GM18505 (cell line): Measurements from ENCODE around the gene CC2D2B.
"Not testable (repeated sequence)": the region's sequence is repeated elsewhere in the genome, so short reads cannot be mapped to it uniquely, and the experiment has no call there.

Experiments used
- ATAC-seq: cut with Tn5 transposase; IDR thresholded peaks from one replicate; pipeline ENCODE4 v1.9.1; 2021; ENCODE audit not compliant: unreplicated experiment
- POLR2A ChIP-seq: IDR thresholded peaks from 4 replicates; pipeline ENCODE4 v1.6.1; 2011; ENCODE audit warnings: borderline replicate concordance; ENCODE audit not compliant: insufficient read depth, insufficient read length; ENCODE audit errors: extremely low read depth

Gene CC2D2B

GRCh38 chr10:95935429-95935828 lies 27.7 kb downstream of the CC2D2B start:
- ATAC-seq: no peak
- TF ChIP-seq POLR2A: no peak

- ATAC-seq: no peak
- TF ChIP-seq POLR2A: no peak
Measured at GRCh38 chr10:95941115-95941514, 33.3 kb downstream of the CC2D2B start.

DNA sequence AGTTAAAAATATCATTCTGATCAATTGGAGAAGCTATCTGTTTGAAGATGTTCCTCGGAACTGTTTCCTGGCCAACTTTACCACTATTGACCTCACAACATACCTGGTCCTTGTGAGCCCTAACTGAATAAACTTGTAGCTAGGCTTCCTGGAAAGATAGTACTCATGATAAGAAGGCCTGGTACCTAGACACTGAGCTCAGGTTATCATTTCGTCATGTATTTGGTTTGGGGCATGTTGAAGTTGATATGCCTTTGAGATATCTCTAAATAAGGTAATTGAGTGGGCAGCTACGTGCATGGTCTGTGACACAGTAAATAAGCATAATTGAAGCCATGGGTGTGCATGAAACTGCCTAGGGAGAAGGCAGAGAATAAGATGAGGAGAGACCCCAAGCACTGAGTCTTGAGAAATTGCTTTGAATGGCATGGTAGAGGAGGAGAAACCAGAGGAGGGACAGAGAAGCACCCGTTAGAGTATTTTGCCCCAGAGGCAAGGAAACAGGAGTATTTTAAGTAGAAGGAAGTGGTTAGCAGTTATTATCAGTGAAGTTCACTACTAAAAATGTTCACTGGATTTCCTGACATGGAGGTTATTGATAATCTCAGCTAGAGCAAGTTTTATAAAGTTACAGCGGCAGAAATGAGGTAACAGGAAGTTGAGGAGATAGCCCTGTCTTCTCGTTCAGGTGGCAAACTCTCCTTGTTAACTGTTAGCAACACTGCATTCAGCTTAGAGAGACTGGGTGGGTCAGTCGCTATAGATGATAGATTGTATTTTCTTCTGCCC lies 55.6 kb downstream of the CC2D2B start:
- peak; percentile 23 for TF ChIP-seq POLR2A
- no peak for ATAC-seq

DNA sequence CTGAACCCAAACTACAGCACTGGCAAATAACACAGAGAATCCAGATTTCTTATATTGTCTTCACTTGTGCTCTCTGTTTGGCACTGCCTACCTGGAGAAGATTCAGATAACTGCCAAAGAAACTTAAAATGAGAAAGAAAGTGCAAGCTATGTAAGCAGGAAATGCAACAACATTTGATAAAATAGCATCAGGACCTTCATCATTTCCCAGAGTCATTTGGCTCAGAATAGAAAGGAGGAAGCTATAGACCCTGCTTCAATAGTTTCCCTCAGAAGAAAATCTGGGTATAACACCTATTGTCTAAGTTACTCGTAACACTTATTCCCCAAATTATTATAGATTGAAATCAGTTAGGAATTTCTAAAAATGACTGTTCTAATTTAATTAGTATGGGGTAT lies 56.2 kb downstream of the CC2D2B start:
- no peak for TF ChIP-seq POLR2A
- no peak for ATAC-seq

DNA sequence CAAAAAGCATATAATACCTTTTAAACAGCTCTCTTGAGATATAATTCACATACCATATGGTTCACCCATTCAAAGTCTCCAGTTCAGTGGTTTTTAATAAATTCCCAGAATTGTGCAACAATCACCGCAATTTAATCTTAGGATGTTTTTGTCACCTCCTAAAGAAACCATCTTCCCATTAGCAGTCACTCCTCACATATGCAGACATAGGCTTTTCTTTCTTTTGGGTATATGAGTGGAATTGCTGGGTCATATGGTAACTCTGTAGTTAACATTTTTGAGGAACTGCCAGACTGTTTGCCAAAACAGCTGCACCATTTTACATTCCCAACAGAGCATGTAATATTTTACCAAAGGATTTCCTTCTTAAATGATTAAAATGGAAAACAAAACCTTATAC lies 57.0 kb downstream of the CC2D2B start:
- ATAC-seq: no peak
- no peak for TF ChIP-seq POLR2A

DNA sequence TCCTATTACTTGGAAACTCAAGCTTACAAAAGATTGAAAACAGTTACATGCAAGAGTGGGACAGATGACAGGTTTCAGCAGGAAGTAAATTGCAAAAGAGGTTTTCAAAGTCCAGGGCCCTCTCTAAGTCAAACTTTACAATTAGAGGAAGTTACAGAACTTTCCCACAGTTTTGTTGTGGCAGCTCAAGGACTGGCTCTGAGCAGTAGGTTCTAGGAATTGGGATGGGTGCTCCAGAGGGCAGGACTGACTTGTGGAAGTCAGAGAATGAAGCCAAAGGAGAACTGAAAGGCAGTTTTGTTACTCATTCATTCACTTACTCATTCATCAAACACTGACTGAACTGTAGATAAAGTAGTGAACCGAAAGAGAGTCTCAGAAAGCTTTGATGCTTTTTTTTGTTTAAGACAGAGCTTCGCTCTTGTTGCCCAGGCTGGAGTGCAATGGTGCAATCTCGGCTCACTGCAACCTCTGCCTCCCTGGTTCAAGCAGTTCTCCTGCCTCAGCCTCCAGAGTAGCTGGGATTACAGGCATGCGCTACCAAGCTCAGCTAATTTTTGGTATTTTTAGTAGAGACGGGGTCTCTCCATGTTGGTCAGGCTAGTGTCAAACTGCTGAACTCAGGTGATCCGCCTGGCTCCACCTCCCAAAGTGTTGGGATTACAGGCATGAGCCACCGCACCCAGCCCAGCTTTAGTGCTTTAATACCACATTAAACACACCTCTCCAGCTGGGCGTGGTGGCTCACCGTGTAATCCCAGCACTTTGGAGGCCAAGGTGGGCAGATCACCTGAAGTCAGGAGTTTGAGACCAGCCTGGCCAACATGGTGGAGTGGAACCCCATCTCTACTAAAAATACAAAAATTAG lies 68.8 kb downstream of the CC2D2B start:
- no peak for TF ChIP-seq POLR2A
- ATAC-seq: no peak

DNA sequence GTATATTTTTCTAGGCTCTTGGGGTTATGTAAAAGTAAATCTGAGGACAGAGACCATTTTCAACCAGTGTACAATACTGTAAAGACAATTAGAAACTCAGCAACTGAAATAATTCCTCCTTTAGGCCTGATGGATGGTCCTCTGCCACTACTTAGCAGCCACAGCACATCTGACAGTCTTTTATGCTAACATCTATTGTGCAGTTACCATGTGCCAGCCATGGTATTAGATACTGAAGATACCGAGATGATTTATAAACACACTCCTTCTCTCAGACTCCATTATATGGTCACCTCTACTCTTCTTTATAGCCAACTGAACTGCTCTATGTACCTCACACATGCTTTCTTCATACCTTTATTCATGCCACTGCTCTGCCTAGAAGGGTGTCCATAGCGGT lies 74.4 kb downstream of the CC2D2B start:
- ATAC-seq: no peak
- TF ChIP-seq POLR2A: no peak

DNA sequence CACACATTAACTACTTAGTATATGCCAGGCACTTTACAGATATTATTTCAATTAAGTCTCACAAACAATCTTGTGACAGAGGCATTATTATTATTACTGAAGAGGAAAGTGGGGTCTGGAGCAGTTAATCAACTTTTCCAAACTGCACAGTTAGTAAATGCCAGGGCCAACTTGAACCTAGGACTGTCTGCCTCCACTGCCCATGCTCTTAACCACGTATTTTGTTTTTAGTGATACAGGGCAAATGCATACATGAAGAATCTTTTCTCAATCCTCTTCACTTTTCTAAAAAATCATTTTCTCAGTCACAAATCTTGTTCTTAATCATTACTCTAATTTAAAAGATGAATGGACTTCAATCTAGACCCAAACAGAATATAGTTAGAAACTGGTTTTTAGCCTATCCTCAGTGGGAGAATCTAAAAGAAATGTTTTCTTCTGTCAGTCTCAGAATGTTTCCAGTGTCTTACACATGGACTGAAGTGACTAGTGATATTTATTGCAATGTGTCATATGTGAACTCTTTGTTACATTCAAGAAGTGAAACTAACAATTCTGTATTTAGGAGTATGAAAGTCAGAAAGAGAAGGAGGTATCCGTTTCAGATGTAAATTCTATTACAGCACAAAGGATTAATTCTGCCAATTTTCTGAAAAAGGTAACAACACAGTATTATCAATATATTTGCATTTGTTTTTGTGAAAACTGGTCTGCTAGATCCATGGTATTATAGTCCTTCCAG lies 80.1 kb downstream of the CC2D2B start:
- TF ChIP-seq POLR2A: no peak
- ATAC-seq: peak; percentile 86

- no peak for TF ChIP-seq POLR2A
- ATAC-seq: no peak
Measured at GRCh38 chr10:95988702-95989101, 80.9 kb downstream of the CC2D2B start.

DNA sequence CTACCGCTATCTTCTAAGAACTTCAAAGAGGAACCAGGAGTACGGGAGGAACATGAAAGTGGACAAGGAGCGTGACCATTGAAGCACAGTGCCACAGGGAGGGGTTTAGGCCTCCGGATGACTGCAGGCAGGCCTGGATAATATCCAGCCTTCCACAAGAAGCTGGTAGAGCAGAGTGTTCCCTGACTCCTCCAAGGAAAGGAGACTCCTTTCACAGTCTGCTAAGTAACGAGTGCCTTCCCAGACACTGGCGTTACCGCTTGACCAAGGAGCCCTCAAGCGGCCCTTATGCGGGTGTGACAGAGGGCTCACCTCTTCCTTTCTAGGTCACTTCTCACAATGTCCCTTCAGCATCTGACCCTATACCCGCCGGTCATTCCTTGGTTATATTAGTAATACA lies 86.6 kb downstream of the CC2D2B start:
- not testable (repeated sequence) for ATAC-seq

DNA sequence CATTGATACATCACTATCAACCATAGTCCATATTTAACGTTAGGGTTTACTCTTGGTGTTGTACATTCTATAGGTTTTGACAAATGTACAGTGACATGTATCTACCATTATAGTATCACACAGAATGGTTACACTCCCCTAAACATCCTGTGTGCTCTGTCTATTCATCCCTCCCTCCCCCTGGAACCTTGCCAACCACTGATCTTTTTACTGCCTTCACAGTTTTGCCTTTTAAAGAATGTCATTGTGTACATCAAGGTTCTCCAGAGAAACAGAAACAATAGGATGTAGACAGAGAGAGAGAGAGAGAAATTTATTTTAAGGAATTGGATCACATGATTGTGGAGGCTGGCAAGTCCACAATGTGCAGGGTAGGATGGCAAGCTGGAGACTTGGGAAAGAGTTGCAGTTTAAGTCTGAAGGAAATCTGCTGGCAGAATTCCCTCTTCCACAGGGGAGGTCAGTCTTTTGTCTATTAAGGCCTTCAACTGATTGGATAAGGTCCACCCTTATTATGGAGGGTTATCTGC lies 90.5 kb downstream of the CC2D2B start:
- ATAC-seq: no peak
- TF ChIP-seq POLR2A: no peak

GRCh38 chr10:96013956-96014355 lies 106.2 kb downstream of the CC2D2B start:
- no peak for TF ChIP-seq POLR2A
- no peak for ATAC-seq

DNA sequence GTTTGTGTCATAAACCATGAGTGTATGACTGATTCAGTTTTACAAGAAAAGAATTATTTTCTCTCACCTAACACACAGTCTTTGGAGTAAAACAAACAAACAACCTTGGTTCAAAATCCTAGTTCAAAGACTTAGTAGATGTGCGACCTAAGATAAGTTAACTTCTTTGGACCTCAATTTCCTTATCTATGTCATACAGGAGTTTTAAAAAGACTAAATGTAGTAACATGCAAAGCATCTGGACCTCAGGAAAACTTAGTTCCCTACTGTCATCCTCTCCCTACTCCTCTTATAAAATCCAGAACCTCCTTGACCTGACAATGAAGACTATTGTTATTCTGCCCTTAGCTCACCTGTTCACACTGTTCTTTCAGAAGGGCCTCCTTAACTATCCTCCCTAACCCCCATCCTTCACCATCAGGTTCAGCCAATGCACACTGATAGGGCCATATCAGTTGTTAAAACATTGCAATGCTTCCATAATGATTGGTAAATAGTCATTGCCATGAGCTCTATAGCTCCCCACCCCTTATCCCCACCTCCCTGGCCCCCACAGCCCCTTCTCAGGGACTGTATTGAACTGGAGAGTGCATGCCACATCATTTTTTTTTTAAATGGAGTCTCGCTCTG lies 106.8 kb downstream of the CC2D2B start:
- ATAC-seq: no peak
- no peak for TF ChIP-seq POLR2A

DNA sequence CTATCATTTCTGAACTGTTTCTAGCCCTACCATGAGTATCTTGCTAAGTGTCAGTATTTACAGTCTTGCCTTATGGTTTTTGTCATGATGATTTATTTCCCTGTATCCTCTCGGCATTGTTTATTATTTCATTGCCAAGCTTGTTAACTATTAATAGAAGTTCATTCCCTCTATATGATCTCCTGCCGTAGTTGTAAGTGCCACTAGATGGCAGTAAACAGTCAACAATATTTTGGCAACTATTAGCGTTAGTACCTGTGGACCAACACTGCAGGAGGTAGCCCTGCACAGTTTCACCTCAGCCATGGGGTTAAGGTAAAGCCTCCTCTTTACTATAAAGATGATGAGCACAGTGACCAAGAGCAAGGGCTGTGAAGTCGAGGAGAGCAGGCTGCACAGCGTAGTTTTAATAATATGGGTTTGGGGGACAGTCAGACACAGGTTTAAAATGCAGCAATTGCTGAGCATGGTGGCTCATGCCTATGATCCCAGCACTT lies 109.5 kb downstream of the CC2D2B start:
- no peak for ATAC-seq
- no peak for TF ChIP-seq POLR2A
